Amniotic epithelial cell (primary cell): Measurements from ENCODE around the gene STX4.
"Not testable (repeated sequence)": the region's sequence is repeated elsewhere in the genome, so short reads cannot be mapped to it uniquely, and the experiment has no call there.

Experiments used
- DNase-seq: peaks from one replicate; pipeline ENCODE4 v3.0.0-alpha.2; 2010; ENCODE audit warnings: low read depth

Gene STX4

GRCh38 chr16:30998852-30999761 lies 34.3 kb upstream of the STX4 start:
- no peak for DNase-seq

GRCh38 chr16:31000671-31001382 lies 32.5 kb upstream of the STX4 start:
- DNase-seq: no peak

DNA sequence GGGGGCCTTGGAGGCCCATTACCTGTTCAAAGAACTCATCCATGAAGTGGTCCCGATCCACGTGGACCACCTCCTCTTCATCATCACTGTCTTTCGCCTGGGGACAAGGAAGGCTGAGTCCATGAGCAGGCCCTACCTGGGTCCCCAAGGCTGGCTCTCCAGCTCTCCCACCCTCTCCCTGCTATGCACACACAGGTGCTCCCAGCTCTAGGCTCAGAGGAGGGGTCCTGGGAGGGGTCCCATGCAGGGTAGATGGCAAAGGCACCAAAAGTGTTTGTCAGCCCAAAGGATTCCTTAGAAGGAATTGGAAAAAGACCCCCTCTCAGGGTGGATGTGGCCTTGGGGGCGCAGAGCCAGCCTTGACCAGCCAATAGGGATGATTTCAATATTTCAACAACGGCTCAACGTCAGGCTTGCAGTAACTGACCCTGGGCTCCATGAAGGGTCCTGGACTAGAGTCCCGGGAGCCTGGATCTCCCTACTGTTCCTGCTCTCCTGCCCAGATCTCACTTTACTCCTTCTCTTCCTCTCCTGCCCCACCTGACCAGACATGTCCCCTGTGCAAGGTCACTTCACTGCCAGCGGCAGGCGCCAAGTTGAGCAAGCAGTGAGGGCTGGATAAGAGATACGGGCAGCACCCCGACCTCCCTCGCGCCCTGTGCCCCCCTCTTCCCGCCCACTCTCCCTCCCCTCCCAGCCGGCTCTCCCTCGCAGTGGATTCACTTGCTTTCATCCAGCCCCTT lies 31.7 kb upstream of the STX4 start:
- DNase-seq: no peak

GRCh38 chr16:31002250-31002700 lies 31.1 kb upstream of the STX4 start:
- no peak for DNase-seq

DNA sequence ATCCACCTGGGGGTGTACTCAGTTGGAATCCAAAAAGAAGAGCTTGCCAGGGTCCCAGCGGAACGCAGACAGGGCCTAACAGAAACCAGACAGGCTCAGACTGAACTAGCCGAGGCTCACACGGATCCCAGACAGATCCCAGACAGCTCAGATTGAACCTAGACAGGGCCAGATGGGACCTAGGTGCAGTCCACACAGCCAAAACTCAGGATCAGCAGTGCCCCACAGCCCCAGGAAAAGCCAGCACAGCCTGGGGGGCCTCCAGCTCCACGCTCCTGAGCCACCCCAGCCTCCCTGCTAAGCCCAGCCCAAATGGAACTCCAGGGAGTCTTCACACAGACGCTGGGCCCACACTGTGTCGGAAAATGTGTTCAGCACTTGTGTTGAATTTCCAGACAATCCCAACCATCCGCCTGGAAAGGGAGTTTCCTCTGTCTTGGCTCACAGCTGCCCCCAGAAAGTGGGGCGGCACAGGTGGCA lies 30.5 kb upstream of the STX4 start:
- DNase-seq: no peak

GRCh38 chr16:31003744-31004143 lies 29.6 kb upstream of the STX4 start:
- no peak for DNase-seq

GRCh38 chr16:31004658-31005057 lies 28.7 kb upstream of the STX4 start:
- DNase-seq: no peak

- DNase-seq: peak; percentile 51
These were observed 27.8 kb upstream of the STX4 start for GRCh38 chr16:31005350-31006085.

DNA sequence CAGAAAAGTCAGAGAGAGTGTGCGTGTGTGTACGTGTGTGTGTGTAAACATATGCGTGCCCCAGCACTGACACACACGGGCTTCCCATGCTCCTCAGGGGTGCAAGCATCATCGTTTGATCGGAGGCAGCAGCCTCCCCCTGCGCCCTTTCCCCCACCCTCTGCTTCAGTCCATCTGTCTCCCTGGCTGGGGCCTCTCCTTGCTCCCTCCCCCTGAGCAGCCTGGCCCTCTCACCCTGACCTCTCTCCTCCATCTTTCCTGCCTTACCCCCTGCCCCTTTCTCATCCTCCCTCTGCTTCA lies 27.3 kb upstream of the STX4 start:
- DNase-seq: no peak

DNA sequence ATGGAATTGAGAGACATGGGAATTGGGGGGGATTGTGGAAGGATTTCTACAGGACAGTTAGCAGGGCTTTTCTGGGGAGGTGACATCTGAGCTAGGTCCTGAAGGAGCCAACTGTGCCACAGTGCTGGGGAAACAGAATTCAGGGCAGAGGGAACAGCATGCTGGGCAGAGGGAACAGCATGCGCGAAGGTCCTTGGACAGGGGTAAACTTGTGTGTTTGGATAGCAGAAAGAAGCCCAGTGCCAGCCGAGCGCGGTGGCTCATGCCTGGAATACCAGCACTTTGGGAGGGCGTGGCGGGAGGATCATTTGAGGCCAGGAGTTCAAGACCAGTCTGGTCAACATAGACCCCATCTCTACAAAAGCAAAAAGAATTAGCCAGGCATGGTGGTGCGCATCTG lies 26.8 kb upstream of the STX4 start:
- no peak for DNase-seq

GRCh38 chr16:31007684-31008083 lies 25.7 kb upstream of the STX4 start:
- no peak for DNase-seq

- peak; percentile 73 for DNase-seq
These were observed 25.2 kb upstream of the STX4 start for GRCh38 chr16:31008149-31008548.

DNA sequence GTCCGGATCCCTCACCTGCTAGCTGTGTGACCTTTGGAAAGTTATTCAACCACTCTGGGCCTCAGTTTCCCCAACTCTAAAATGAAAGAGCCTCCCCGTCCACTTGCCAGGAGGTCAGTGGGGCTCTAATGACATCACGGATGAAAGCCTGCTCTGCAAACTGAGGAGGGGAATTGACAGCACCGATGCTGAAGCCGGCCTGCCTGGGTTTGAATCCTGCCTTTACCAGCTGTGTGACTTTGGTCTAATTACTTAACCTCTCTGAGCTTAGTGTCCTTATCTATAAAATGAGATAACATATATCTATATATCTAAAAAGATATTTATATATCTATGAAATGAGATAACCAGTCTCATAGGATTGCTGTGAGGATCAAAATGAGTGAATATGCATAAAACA lies 24.8 kb upstream of the STX4 start:
- DNase-seq: no peak

DNA sequence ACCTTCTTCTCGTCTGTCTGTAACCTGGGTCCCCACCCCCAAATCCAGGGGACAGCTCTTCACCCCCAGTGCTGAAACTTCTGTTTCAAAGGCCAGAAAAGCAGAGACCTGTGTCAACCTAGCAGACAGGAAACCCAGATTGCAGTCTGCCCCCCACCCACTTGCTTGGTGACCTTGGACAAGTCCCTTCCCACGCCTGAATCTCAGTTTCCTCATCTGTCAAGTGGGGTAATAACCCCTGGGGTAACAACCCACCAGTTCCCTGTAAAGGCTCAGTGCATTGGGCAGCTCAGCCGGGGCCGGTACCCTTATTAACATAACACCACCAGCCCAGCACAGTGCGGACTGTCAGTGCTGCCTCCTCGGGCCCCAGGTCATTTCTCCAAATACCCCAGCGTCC lies 24.2 kb upstream of the STX4 start:
- no peak for DNase-seq

GRCh38 chr16:31009894-31010584 lies 23.3 kb upstream of the STX4 start:
- no peak for DNase-seq

GRCh38 chr16:31010585-31011325 lies 22.6 kb upstream of the STX4 start, which contains the start of gene STX1B:
TSS of gene STX1B (minus strand) at chr16:31010638. CDS start at chr16:31010396, 242 bp downstream.
- no peak for DNase-seq

DNA sequence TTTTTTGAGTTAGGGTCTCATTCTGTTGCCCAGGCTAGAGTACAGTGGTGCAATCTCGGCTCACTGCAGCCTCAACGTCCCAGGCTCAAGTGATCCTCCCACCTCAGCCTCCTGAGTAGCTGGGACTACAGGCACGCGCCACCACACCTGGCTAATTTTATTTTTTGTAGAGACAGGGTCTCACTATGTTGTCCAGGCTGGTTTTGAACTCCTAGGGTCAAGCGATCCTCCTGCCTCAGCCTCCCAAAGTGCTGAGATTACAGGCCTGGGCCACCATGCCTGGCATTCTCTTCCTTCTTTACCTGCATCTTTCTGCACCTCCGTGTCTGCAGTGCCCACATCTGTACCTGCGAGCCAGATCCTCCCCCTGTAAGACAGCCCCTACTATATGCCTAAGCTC lies 21.5 kb upstream of the STX4 start:
- not testable (repeated sequence) for DNase-seq

DNA sequence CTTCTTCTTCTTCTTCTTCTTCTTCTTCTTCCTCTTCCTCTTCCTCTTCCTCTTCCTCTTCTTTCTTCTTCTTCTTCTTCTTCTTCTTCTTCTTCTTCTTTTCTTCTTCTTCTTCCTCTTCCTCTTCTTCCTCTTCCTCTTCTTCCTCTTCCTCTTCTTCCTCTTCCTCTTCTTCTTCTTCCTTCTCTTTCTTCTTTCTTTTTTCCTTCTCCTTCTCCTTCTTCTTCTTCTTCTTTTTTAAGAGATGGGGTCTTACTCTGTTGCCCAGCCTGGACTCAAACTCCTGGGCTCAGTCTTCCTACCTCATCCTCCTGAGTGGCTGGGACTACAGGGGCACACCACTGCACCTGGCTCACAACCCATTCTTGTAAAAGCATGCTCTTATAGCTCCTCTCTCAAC lies 20.1 kb upstream of the STX4 start:
- not testable (repeated sequence) for DNase-seq

- DNase-seq: no peak
These were observed 17.3 kb upstream of the STX4 start for GRCh38 chr16:31016018-31016417.

DNA sequence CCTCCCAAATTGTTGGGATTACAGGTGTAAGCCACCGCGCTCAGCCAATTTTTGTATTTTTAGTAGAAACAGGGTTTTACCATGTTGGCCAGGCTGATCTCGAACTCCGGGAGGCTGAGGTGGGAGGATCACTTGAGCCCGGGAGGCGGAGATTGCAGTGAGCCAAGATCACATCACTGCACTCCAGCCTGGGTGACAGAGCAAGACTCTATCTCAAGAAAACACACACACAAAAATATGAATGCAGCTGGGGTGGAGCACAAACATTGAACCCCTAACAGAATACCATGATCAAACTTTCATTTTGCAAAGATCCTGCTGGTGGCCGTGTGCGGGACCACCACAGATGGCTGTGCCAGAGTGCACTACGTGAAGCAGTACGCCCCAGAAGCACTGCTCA lies 15.6 kb upstream of the STX4 start:
- DNase-seq: not testable (repeated sequence)
